ENCODE results near the gene ATP1A1.

GRCh38 chr1:116408803-116409720, 36.0 kb downstream of the ATP1A1 start:
- TF ChIP-seq CTCF (IDR thresholded peaks at IDR 0.05) (no peak), POLR2AphosphoS5 (IDR thresholded peaks at IDR 0.05) (no peak), POLR2A (IDR thresholded peaks at IDR 0.05) (no peak), EP300 (IDR thresholded peaks at IDR 0.05) (no peak)

Measured in suprapubic skin (tissue), 4 donors.